GM23338 (cell line): ENCODE measurements around the gene SIL1. TPM values are rescaled to one million over a fixed set of nuclear protein-coding genes. Genes with fewer than 3 reads are reported as not detected.

Experiments
- ATAC-seq: fragments of 200-7000 bp; cut with Tn5 transposase; 3 replicates; pipeline ENCODE4 v1.9.1; 2020
- DNase-seq: peaks from one replicate; pipeline ENCODE4 v3.0.0-alpha.2; 2015; ENCODE audit warnings: low spot score
- H2AFZ ChIP-seq: fragments of 200-600 bp; sonication (generic); 2 replicates; pipeline ENCODE4 v1.8.0; 2016; ENCODE audit warnings: antibody characterized with exemption, mild to moderate bottlenecking, moderate library complexity
- H3F3A ChIP-seq: fragments of 200-600 bp; sonication (generic); replicated peaks from 2 replicates; pipeline ENCODE4 v1.8.0; 2017; ENCODE audit warnings: antibody characterized with exemption, mixed run types, low read depth
- H3K27ac ChIP-seq: fragments of 200-600 bp; sonication (generic); 2 replicates; pipeline ENCODE4 v1.6.1; 2016; ENCODE audit warnings: low read depth
- H3K27me3 ChIP-seq: fragments of 200-600 bp; sonication (generic); 2 replicates; pipeline ENCODE4 v1.8.0; 2016; ENCODE audit warnings: mild to moderate bottlenecking, mixed run types, moderate library complexity; ENCODE audit not compliant: insufficient read depth
- H3K36me3 ChIP-seq: fragments of 200-600 bp; sonication (generic); 2 replicates; pipeline ENCODE4 v1.8.0; 2016; ENCODE audit warnings: mild to moderate bottlenecking; ENCODE audit not compliant: insufficient read depth
- H3K4me1 ChIP-seq: fragments of 200-600 bp; sonication (generic); 2 replicates; pipeline ENCODE4 v1.8.0; 2016; ENCODE audit warnings: mild to moderate bottlenecking, moderate library complexity; ENCODE audit not compliant: insufficient read depth
- H3K4me2 ChIP-seq: fragments of 200-600 bp; sonication (generic); 2 replicates; pipeline ENCODE4 v1.7.1; 2017; ENCODE audit warnings: mixed run types
- H3K4me3 ChIP-seq: fragments of 200-600 bp; sonication (generic); 2 replicates; pipeline ENCODE4 v1.6.1; 2016; ENCODE audit warnings: mixed run types
- H3K79me2 ChIP-seq: fragments of 200-600 bp; sonication (generic); replicated peaks from 2 replicates; pipeline ENCODE4 v1.8.0; 2017; ENCODE audit warnings: mild to moderate bottlenecking; ENCODE audit not compliant: insufficient read depth
- H3K9me2 ChIP-seq: fragments of 200-600 bp; sonication (generic); 2 replicates; pipeline ENCODE4 v1.8.0; 2017; ENCODE audit not compliant: insufficient read depth
- H4K20me1 ChIP-seq: fragments of 200-600 bp; sonication (generic); replicated peaks from 2 replicates; pipeline ENCODE4 v1.8.0; 2017; ENCODE audit warnings: mild to moderate bottlenecking; ENCODE audit not compliant: insufficient read depth
- H3K27ac Mint-ChIP-seq: 2 replicates; pipeline ENCODE4 v1.8.0; 2020; ENCODE audit warnings: inconsistent platforms, mild to moderate bottlenecking, moderate library complexity, mixed read lengths
- H3K27me3 Mint-ChIP-seq: 3 replicates; pipeline ENCODE4 v1.8.0; 2022; ENCODE audit warnings: low read depth, mild to moderate bottlenecking, moderate library complexity, mixed read lengths, inconsistent platforms; ENCODE audit not compliant: insufficient read depth, poor library complexity
- H3K36me3 Mint-ChIP-seq: 3 replicates; pipeline ENCODE4 v1.8.0; 2021; ENCODE audit warnings: low read depth, mild to moderate bottlenecking, inconsistent platforms, moderate library complexity, mixed read lengths
- H3K4me1 Mint-ChIP-seq: 3 replicates; pipeline ENCODE4 v1.8.0; 2020; ENCODE audit warnings: mild to moderate bottlenecking, inconsistent platforms, mixed read lengths
- H3K4me3 Mint-ChIP-seq: 3 replicates; pipeline ENCODE4 v1.8.0; 2021; ENCODE audit warnings: moderate library complexity, mild to moderate bottlenecking, inconsistent platforms, mixed read lengths
- H3K9me3 Mint-ChIP-seq: 3 replicates; pipeline ENCODE4 v1.8.0; 2020; ENCODE audit warnings: moderate library complexity, mild to moderate bottlenecking, inconsistent platforms, mixed read lengths
- CREB1 ChIP-seq: fragments of 250-450 bp; sonication (Bioruptor Pico); IDR thresholded peaks from 2 replicates; pipeline ENCODE4 v1.5.0; 2020; ENCODE audit warnings: low read depth, mild to moderate bottlenecking, moderate library complexity
- NANOG ChIP-seq: IDR thresholded peaks from 2 replicates; pipeline ENCODE4 v1.6.1; 2016; ENCODE audit warnings: antibody characterized with exemption, borderline replicate concordance
- REST ChIP-seq: IDR thresholded peaks from one replicate; pipeline ENCODE4 v1.6.1; 2018; ENCODE audit warnings: antibody characterized with exemption; ENCODE audit not compliant: unreplicated experiment
- STAT1 ChIP-seq: IDR thresholded peaks from one replicate; pipeline ENCODE4 v1.6.1; 2016; ENCODE audit warnings: antibody characterized with exemption; ENCODE audit not compliant: unreplicated experiment
- ZNF114 ChIP-seq: fragments of 250-450 bp; sonication (Bioruptor Pico); IDR thresholded peaks from 2 replicates; pipeline ENCODE4 v1.5.0; 2020; ENCODE audit warnings: mild to moderate bottlenecking, moderate library complexity
- ZNF331 ChIP-seq: fragments of 250-450 bp; sonication (Bioruptor Pico); IDR thresholded peaks from 2 replicates; pipeline ENCODE4 v1.5.0; 2020; ENCODE audit warnings: low read depth, mild to moderate bottlenecking, moderate library complexity
- polyA plus RNA-seq: library from polyadenylated mRNA; unstranded; fragments of >200 nt; fragmentation: Nextera tagmentation; extraction: Ambion mirVana; gene quantifications from 2 replicates; pipeline ENCODE4 v1.2.1, GENCODE V29; 2016
- total RNA-seq: library from RNA; depleted of rRNA; stranded (reverse); fragments of >200 nt; shearing (Covaris generic); gene quantifications from 2 replicates; pipeline ENCODE4 v1.2.3, GENCODE V29; 2014

The SIL1 gene
- total and polyA plus RNA-seq, 2 experiments from 2014 or later = 5.5 to 5.9 TPM

GRCh38 chr5:139079991-139080610, 118.1 kb downstream of the SIL1 start:
- no peak overlapping the region for H3K27ac Mint-ChIP-seq
- Histone ChIP-seq H2AFZ (no peak overlapping the region), H3K27ac (no peak overlapping the region), H3K4me1 (no peaks in the 10 kb centered on the region), H3K36me3 (no peaks in the 10 kb centered on the region), H3K4me2 (no peak overlapping the region), H3K27me3 (no peaks in the 10 kb centered on the region), H3K9me2 (no peaks in the 10 kb centered on the region), H3F3A (no peaks in the 10 kb centered on the region), H3K4me3 (no peak overlapping the region), H4K20me1 (no peaks in the 10 kb centered on the region), H3K79me2 (no peaks in the 10 kb centered on the region)
- H3K4me3 Mint-ChIP-seq = no peak overlapping the region
- no peak for DNase-seq
- no peak for TF ChIP-seq NANOG
- no peak for TF ChIP-seq STAT1
- H3K36me3 Mint-ChIP-seq = no peaks in the 10 kb centered on the region
- no peak for ATAC-seq
- no peaks in the 10 kb centered on the region for H3K9me3 Mint-ChIP-seq
- H3K4me1 Mint-ChIP-seq = no peaks in the 10 kb centered on the region
- H3K27me3 Mint-ChIP-seq = no peaks in the 10 kb centered on the region

- Histone ChIP-seq H3K27me3 (no peaks in the 10 kb centered on the region), H3K4me2 (no peak overlapping the region), H4K20me1 (no peaks in the 10 kb centered on the region), H3F3A (no peaks in the 10 kb centered on the region), H3K4me1 (no peaks in the 10 kb centered on the region), H3K27ac (no peak overlapping the region), H2AFZ (no peak overlapping the region), H3K36me3 (no peaks in the 10 kb centered on the region), H3K4me3 (no peak overlapping the region), H3K79me2 (no peaks in the 10 kb centered on the region), H3K9me2 (no peaks in the 10 kb centered on the region)
- Mint-ChIP-seq H3K27me3 (no peaks in the 10 kb centered on the region), H3K36me3 (no peaks in the 10 kb centered on the region), H3K4me3 (no peak overlapping the region), H3K27ac (no peak overlapping the region), H3K4me1 (no peaks in the 10 kb centered on the region), H3K9me3 (no peaks in the 10 kb centered on the region)
- ATAC-seq (no peak), DNase-seq (no peak)
- TF ChIP-seq CREB1 (CRISPR knock-in tag) = no peak
- TF ChIP-seq REST = no peak
- TF ChIP-seq ZNF114 = no peak
- TF ChIP-seq ZNF331 (CRISPR knock-in tag) = no peak
- TF ChIP-seq STAT1 = no peak
- TF ChIP-seq NANOG = no peak
Measured at GRCh38 chr5:139079225-139079990, 118.8 kb downstream of the SIL1 start.
